ENCODE results near the gene PDIA6. TPM values are rescaled to one million over a fixed set of nuclear protein-coding genes. Genes with fewer than 3 reads are reported as not detected.
"Not testable (repeated sequence)": the region's sequence is repeated elsewhere in the genome, so short reads cannot be mapped to it uniquely, and the experiment has no call there.

The PDIA6 gene
- total RNA-seq, 1 donor from 2014 or later, result 167 TPM

DNA sequence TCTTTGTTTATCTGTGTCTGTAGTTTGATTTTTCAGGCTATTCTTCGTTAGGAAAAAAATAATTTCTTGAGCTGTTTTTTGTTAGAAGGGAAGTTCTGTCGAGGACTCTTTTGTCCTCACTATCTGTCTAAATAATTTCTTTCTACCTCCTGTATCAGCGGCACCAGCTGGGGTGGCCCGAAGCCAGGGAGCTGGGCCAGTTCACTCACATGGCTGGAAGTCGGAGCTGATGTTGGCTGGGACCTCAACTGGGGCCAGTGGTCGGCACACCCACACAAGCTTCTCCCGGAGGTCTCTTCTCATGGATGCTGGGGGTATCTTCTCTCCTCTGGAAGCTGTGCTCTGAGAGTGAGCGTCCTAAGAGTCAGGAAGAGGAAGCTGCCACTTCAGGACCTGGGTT, 8.0 kb upstream of the PDIA6 start:
- no peak for TF ChIP-seq CTCF (IDR thresholded peaks at IDR 0.05)
- Histone ChIP-seq H3K4me1 (no peaks in the 10 kb centered on the region), H3K4me3 (no peak overlapping the region), H3K27ac (no peak overlapping the region), H3K36me3 (no peaks in the 10 kb centered on the region), H3K9me3 (no peaks in the 10 kb centered on the region), H3K27me3 (ENCODE audit: low read depth) (peaks cover 3% of the 10 kb centered on the region)
- intact Hi-C loops (cut with DNase I), result no loop called here
- DNase-seq (no peak), ATAC-seq (no peak)

DNA sequence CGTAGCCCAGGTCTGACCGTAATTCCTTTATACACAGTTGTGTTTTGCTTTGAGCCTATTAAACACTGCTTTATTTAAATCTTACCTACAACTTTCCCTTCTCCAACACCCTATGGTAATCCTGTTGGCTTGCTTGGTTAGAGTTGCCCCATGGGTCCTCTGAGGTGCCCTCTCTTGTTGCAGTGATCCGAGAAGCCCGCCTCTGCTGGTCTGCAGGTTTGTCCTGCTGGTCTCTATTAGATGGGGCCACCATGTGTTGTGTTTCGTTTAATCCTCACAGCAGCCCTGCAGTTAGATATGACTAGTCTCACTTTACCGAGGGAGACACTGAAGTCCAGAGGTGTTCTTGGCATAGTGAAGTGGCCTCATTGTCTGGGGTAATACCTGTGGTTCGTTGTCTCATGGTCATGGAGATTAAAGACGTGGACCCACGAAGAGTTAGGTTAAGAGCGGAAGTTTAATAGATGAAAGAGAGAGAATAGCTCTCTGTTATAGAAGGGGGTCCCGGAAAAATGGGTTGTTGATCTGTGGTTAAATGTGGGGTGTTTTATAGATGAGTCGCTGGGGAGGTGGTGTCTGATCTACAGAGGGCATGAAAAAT, 7.2 kb upstream of the PDIA6 start:
- H3K36me3 ChIP-seq, result no peaks in the 10 kb centered on the region
- intact Hi-C loops (cut with DNase I), result no loop called here
- no peak for ATAC-seq
- no peak for TF ChIP-seq CTCF (IDR thresholded peaks at IDR 0.05)
- no peak for DNase-seq
- peaks cover 3% of the 10 kb centered on the region for H3K27me3 ChIP-seq (ENCODE audit: low read depth)
- H3K27ac ChIP-seq, result no peak overlapping the region
- H3K9me3 ChIP-seq, result no peaks in the 10 kb centered on the region
- H3K4me3 ChIP-seq, result no peak overlapping the region
- H3K4me1 ChIP-seq, result no peaks in the 10 kb centered on the region

DNA sequence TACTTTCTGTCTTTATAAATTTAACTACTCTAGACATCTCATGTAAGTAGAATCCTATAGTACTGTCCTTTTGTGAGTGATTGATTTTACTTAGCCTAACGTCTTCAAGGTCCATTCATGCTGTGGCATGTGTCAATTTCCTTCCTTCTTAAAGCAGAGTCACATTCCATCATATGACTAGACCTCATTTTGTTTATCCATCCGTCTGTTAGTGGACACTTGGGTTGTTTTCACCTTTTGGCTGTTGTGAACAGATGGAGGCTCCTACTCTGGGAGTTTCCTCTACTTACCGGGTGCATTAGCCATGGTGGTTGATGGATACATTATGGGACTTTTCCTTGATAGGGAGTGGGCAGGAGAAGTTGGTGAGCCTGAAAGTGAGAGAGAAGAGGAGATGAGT, 6.4 kb upstream of the PDIA6 start:
- intact Hi-C loops (cut with DNase I), result no loop called here
- no peak for TF ChIP-seq CTCF (IDR thresholded peaks at IDR 0.05)
- Histone ChIP-seq H3K27ac (no peak overlapping the region), H3K4me1 (no peaks in the 10 kb centered on the region), H3K36me3 (no peaks in the 10 kb centered on the region), H3K27me3 (ENCODE audit: low read depth) (peaks cover 3% of the 10 kb centered on the region), H3K9me3 (no peaks in the 10 kb centered on the region), H3K4me3 (no peak overlapping the region)
- ATAC-seq (no peak), DNase-seq (no peak)

GRCh38 chr2:10818305-10818704, 5.7 kb upstream of the PDIA6 start:
- H3K9me3 ChIP-seq; H3K27ac ChIP-seq; intact Hi-C loops (cut with DNase I); H3K4me1 ChIP-seq; H3K36me3 ChIP-seq; H3K27me3 ChIP-seq (ENCODE audit: low read depth); ATAC-seq; H3K4me3 ChIP-seq; DNase-seq: not testable (repeated sequence)

DNA sequence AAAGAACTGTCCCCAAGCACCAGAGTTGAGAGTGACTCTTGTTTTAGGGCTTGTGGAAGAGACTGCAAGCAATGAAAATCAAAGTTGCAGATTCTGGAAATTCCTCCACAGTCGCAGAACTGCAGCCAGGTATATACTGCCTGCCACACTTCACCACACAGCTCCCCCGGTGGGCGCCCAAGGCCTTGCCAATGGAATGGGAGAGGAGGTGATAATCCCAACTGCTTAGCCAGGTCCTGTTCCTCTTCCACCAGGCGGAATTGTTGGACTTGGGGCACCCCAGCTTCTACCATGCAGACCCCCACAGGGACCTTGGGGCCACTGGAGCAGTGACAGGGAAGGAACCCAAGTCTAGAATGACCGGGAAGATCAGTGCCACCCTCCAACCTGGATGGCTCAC, 4.8 kb upstream of the PDIA6 start:
- ATAC-seq (no peak), DNase-seq (no peak)
- Histone ChIP-seq H3K4me3 (no peak overlapping the region), H3K27me3 (ENCODE audit: low read depth) (peaks cover 3% of the 10 kb centered on the region), H3K36me3 (no peaks in the 10 kb centered on the region), H3K9me3 (no peaks in the 10 kb centered on the region), H3K4me1 (no peaks in the 10 kb centered on the region), H3K27ac (no peak overlapping the region)
- intact Hi-C loops (cut with DNase I), result no loop called here
- TF ChIP-seq CTCF (IDR thresholded peaks at IDR 0.05), result peak; percentile 19

DNA sequence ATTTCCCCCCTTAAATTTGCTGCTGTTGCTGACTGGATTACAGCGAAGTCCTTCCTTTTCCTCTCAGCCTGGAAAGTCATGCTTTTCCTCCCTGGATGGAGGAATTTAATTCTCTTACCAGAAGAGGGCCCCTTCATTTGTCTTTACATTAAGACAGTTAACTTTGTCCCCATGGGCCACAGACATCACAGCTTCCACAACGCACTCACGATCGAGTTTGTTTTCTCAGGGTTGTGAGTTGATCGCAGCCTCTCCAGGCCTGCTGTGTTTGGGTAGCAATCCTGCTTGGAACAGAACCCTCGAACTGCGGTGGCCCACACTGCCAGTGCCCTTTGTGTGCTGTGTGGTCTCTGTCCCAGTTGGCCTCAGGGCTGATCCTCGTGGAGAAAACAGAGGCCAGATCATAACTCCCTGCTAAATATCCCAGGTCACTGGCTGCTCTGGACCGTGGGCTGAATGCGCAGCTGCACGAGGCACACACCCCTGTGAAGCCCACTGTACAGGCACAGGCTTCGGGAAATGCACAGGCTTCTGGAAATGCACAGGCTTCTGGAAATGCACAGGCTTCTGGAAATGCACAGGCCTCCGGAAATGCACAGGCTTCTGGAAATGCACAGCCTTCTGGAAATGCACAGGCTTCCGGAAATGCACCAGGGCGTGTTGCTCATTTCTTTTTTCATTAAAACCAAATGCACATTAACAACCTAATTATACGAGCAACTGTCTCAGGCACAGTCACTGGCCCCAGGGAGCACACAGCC, 2.2 kb upstream of the PDIA6 start:
- Histone ChIP-seq H3K4me1 (peaks cover 20% of the 10 kb centered on the region), H3K9me3 (no peaks in the 10 kb centered on the region), H3K4me3 (no peak overlapping the region), H3K27me3 (ENCODE audit: low read depth) (peaks cover 2% of the 10 kb centered on the region), H3K27ac (no peak overlapping the region), H3K36me3 (no peaks in the 10 kb centered on the region)
- intact Hi-C loops (cut with DNase I), result no loop called here
- ATAC-seq (no peak), DNase-seq (no peak)
- TF ChIP-seq CTCF (IDR thresholded peaks at IDR 0.05), result no peak

Measured in lower lobe of right lung (tissue), 2 donors.